ENCODE data around the gene ODC1.

The ODC1 gene

DNA sequence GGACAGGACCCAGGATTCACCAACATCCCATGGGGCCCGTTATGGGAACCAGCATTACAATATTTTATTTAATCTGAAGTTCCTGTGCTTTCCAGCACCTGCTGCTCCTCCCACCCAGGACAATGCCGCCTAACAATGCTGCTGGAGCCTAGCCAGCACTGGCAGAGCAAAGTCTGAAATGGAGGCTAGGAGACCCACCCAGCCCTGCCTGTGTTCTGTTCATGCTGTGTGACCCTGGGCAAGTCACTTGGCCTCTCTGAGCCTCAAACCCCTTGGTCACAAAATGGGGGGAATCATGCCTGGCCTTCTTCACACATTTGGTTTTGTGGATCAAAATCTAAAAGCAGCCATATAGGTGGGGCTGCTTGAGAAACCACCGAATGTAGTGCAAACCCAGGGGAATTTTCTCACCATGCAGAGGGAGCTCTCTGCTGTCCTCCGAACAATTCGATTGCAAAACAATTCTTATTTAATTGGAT lies 38.5 kb upstream of the ODC1 start:
- ChIA-PET POLR2A (interaction anchor here (0.9 kb wide), 1 partner anchor 38 kb away, joined by 3 read pairs; the partner anchor contains the start of gene ODC1), CTCF (no interaction called here)
- no peak for TF ChIP-seq TARDBP (IDR thresholded peaks at IDR 0.05)
- TF ChIP-seq SP1 (IDR thresholded peaks at IDR 0.05), result no peak
- TF ChIP-seq NFRKB (IDR thresholded peaks at IDR 0.05), result no peak
- TF ChIP-seq SUZ12 (IDR thresholded peaks at IDR 0.05), result no peak
- TF ChIP-seq HDGF (IDR thresholded peaks at IDR 0.05; ENCODE audit: borderline replicate concordance), result no peak
- TF ChIP-seq, protein P1, sequence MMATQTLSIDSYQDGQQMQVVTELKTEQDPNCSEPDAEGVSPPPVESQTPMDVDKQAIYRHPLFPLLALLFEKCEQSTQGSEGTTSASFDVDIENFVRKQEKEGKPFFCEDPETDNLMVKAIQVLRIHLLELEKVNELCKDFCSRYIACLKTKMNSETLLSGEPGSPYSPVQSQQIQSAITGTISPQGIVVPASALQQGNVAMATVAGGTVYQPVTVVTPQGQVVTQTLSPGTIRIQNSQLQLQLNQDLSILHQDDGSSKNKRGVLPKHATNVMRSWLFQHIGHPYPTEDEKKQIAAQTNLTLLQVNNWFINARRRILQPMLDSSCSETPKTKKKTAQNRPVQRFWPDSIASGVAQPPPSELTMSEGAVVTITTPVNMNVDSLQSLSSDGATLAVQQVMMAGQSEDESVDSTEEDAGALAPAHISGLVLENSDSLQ (IDR thresholded peaks at IDR 0.05), result no peak
- no peak for TF ChIP-seq FOXA1 (IDR thresholded peaks at IDR 0.05)
- TF ChIP-seq BHLHE40 (IDR thresholded peaks at IDR 0.05; ENCODE audit: borderline replicate concordance), result no peak
- TF ChIP-seq ARNT (IDR thresholded peaks at IDR 0.05), result no peak
- DNase-seq (ENCODE audit: extremely low spot score), result no peak

DNA sequence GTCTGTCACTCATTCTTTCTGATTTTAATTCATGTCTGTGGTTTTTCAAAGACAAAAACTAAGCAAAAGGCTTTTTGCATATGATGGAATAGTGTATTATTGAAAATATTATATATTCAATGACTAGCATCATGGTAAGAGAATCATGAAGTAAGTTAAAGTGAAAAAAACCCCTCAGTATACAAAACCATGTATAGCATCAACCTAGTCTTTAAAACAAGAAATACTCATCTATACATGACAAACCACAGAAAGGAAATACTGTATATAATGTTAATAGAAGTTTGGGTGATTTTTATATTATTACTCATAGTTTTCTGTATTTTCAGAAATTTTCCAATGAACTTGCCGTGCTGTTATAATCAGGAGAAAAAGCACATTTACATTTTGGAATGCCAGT lies 38.0 kb upstream of the ODC1 start:
- no peak for DNase-seq (ENCODE audit: extremely low spot score)
- POLR2A ChIA-PET, result no interaction called here
- CTCF ChIA-PET, result no interaction called here
- TF ChIP-seq TARDBP (IDR thresholded peaks at IDR 0.05) (no peak), L3MBTL2 (conservative IDR thresholded peaks at IDR 0.05) (no peak), ELF4 (IDR thresholded peaks at IDR 0.05) (no peak), NFRKB (IDR thresholded peaks at IDR 0.05) (no peak)
- TF ChIP-seq, protein P1 (IDR thresholded peaks at IDR 0.05), result no peak

DNA sequence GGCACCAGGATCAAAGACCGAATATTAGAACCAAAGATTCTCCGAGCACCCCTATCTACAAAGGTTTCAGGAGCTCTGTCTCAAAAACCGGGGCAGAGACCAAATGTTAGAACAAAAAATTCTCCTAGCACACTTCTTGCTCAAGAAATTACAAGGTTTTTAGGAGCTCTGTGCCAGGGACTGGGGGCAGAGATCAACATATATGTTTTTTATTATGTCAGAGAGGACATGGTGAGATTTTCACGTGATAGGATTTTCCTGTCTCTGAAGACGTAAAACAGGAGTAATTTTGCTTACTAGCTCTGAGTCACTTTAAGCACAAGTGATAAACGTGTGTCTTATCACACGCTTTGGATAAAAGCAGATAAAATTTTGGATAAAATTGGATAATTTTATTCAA lies 34.8 kb upstream of the ODC1 start:
- TF ChIP-seq BHLHE40 (IDR thresholded peaks at IDR 0.05; ENCODE audit: borderline replicate concordance) (no peak), L3MBTL2 (conservative IDR thresholded peaks at IDR 0.05) (no peak), ZNF384 (IDR thresholded peaks at IDR 0.05) (no peak), FOXA1 (IDR thresholded peaks at IDR 0.05) (no peak), LEF1 (IDR thresholded peaks at IDR 0.05; ENCODE audit: borderline replicate concordance) (no peak), ARNT (IDR thresholded peaks at IDR 0.05) (no peak), TARDBP (IDR thresholded peaks at IDR 0.05) (no peak), ELF4 (IDR thresholded peaks at IDR 0.05) (no peak), SP1 (IDR thresholded peaks at IDR 0.05) (no peak), FOXM1 (IDR thresholded peaks at IDR 0.05; ENCODE audit: borderline replicate concordance) (no peak), FOXK2 (IDR thresholded peaks at IDR 0.05) (no peak), NFRKB (IDR thresholded peaks at IDR 0.05) (no peak), SUZ12 (IDR thresholded peaks at IDR 0.05) (no peak), HDGF (IDR thresholded peaks at IDR 0.05; ENCODE audit: borderline replicate concordance) (no peak), CTBP1 (IDR thresholded peaks at IDR 0.05; ENCODE audit: borderline replicate concordance) (no peak)
- TF ChIP-seq, protein P1 (IDR thresholded peaks at IDR 0.05), result no peak
- ChIA-PET POLR2A (no interaction called here), CTCF (no interaction called here)
- DNase-seq (ENCODE audit: extremely low spot score), result no peak

DNA sequence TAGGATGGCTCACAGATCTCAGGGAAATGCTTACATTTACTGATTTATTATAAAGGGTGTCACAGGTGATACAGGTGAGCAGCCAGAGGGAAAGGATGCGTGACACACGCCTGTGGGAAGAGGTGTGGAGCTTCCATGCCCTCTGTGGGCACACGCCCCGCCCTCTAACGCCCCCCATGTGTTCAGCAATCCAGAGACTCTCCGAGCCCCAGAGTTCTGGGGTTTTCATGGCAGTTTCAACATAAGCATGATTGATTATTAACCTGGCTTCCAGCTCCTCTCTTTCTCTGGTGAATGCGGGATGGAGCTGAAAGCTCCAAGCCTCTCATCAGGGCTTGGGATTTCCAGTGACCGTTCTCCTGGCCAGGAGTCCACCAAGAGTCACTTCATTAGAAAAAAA lies 34.3 kb upstream of the ODC1 start:
- ChIA-PET POLR2A (no interaction called here), CTCF (no interaction called here)
- DNase-seq (ENCODE audit: extremely low spot score), result no peak
- no peak for TF ChIP-seq ARNT (IDR thresholded peaks at IDR 0.05)
- no peak for TF ChIP-seq TARDBP (IDR thresholded peaks at IDR 0.05)
- no peak for TF ChIP-seq BHLHE40 (IDR thresholded peaks at IDR 0.05; ENCODE audit: borderline replicate concordance)
- TF ChIP-seq L3MBTL2 (conservative IDR thresholded peaks at IDR 0.05), result no peak
- TF ChIP-seq SUZ12 (IDR thresholded peaks at IDR 0.05), result no peak
- no peak for TF ChIP-seq CTBP1 (IDR thresholded peaks at IDR 0.05; ENCODE audit: borderline replicate concordance)
- no peak for TF ChIP-seq FOXM1 (IDR thresholded peaks at IDR 0.05; ENCODE audit: borderline replicate concordance)

DNA sequence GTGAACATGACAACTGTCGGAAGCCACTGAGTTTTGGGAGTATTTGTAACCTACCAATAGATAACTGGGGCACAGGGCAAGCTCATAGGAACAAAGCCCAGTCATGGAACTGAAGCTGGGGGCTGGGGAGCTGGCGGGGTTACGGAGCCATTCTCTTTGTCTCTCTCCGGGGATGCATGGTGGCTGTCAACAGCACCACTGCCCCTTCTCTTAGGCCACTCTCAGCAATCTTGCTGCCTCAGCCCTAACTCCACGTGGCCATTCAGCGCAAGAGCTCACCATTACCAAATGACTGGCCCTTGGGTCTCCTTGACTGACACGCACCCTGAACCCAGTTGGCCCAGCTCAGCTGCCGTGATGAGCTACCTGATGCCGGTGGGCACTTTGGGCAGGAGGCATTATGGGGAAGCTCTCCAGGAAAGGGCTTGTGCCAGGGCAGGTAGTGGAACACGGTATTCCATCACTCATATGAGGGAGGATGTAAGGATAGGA lies 33.6 kb upstream of the ODC1 start:
- TF ChIP-seq, protein P1 (IDR thresholded peaks at IDR 0.05), result no peak
- TF ChIP-seq HDGF (IDR thresholded peaks at IDR 0.05; ENCODE audit: borderline replicate concordance), result no peak
- ChIA-PET CTCF (interaction anchor here (0.7 kb wide), 1 partner anchor 9 kb away, joined by 7 read pairs; no protein-coding TSS in a partner anchor), POLR2A (no interaction called here)
- DNase-seq (ENCODE audit: extremely low spot score), result no peak

DNA sequence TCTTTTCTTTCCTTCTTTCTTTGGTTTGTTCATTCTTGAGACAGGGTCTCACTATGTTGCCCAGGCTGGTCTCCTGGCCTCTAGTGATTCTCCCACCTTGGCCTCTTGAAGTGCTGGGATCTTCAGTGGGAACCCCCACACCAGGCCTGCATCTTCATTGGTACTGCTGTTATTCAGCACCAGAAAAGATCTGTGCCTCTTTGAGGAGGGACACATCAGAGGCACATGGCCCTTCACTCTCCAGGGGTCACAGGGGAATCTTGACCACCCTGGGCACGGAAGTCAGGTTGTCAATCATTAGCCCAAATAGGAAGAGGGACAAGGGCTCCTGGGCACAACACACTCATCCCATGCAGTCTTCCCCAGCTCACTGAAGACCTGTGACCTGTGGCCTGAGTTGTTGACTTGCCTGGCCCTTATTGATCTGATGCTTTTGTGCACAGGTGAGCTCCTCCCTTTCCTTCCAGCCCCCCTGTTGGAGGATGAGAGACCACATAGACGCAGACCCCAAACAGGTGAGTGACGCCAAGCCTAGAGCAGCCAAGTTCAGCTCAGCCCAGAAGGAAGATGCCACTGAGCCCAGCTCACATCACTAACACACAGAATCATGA lies 33.0 kb upstream of the ODC1 start:
- DNase-seq (ENCODE audit: extremely low spot score), result no peak
- TF ChIP-seq TARDBP (IDR thresholded peaks at IDR 0.05), result no peak
- no peak for TF ChIP-seq ZNF384 (IDR thresholded peaks at IDR 0.05)
- TF ChIP-seq SP1 (IDR thresholded peaks at IDR 0.05), result no peak
- no peak for TF ChIP-seq SUZ12 (IDR thresholded peaks at IDR 0.05)
- TF ChIP-seq HDGF (IDR thresholded peaks at IDR 0.05; ENCODE audit: borderline replicate concordance), result no peak
- TF ChIP-seq ARNT (IDR thresholded peaks at IDR 0.05), result no peak
- TF ChIP-seq, protein P1 (IDR thresholded peaks at IDR 0.05), result no peak
- TF ChIP-seq L3MBTL2 (conservative IDR thresholded peaks at IDR 0.05), result no peak
- TF ChIP-seq FOXM1 (IDR thresholded peaks at IDR 0.05; ENCODE audit: borderline replicate concordance), result no peak
- no peak for TF ChIP-seq LEF1 (IDR thresholded peaks at IDR 0.05; ENCODE audit: borderline replicate concordance)
- TF ChIP-seq BHLHE40 (IDR thresholded peaks at IDR 0.05; ENCODE audit: borderline replicate concordance), result no peak
- no peak for TF ChIP-seq FOXA1 (IDR thresholded peaks at IDR 0.05)
- TF ChIP-seq ELF4 (IDR thresholded peaks at IDR 0.05), result no peak
- TF ChIP-seq FOXK2 (IDR thresholded peaks at IDR 0.05), result no peak
- TF ChIP-seq NFRKB (IDR thresholded peaks at IDR 0.05), result no peak
- TF ChIP-seq CTBP1 (IDR thresholded peaks at IDR 0.05; ENCODE audit: borderline replicate concordance), result no peak
- CTCF ChIA-PET, result interaction anchor here (0.7 kb wide), 1 partner anchor 9 kb away, joined by 7 read pairs; no protein-coding TSS in a partner anchor
- POLR2A ChIA-PET, result no interaction called here

All from HEK293T (cell line).